H9 (cell line): ENCODE data around the gene HSD17B8. TPM values are rescaled to one million over a fixed set of nuclear protein-coding genes. Genes with fewer than 3 reads are reported as not detected.

Experiments
- DNase-seq: peaks from one replicate; pipeline ENCODE4 v3.0.0-alpha.2; 2017
- H2AFZ ChIP-seq: one replicate; pipeline ENCODE4 v1.6.1; 2013; ENCODE audit warnings: mild to moderate bottlenecking, low read length, control low read depth, moderate library complexity
- H2AK5ac ChIP-seq: 2 replicates; pipeline ENCODE4 v1.6.1; 2013; ENCODE audit warnings: low read length, control low read depth, mixed read lengths; ENCODE audit not compliant: insufficient read length
- H2BK120ac ChIP-seq: one replicate; pipeline ENCODE4 v1.6.1; 2013; ENCODE audit warnings: low read depth, mild to moderate bottlenecking, low read length, control low read depth, inconsistent platforms; ENCODE audit not compliant: poor library complexity, severe bottlenecking
- H2BK12ac ChIP-seq: 2 replicates; pipeline ENCODE4 v1.6.1; 2013; ENCODE audit warnings: low read length, control low read depth, mixed read lengths, low read depth; ENCODE audit not compliant: insufficient read length
- H2BK15ac ChIP-seq: 2 replicates; pipeline ENCODE4 v1.6.1; 2013; ENCODE audit warnings: low read depth, low read length, control low read depth
- H2BK20ac ChIP-seq: one replicate; pipeline ENCODE4 v1.6.1; 2013; ENCODE audit warnings: low read depth, mild to moderate bottlenecking, low read length, control low read depth, inconsistent platforms; ENCODE audit not compliant: poor library complexity, severe bottlenecking
- H2BK5ac ChIP-seq: 2 replicates; pipeline ENCODE4 v1.6.1; 2013; ENCODE audit warnings: low read length, control low read depth, mixed read lengths; ENCODE audit not compliant: insufficient read length
- H3K14ac ChIP-seq: 2 replicates; pipeline ENCODE4 v1.6.1; 2013; ENCODE audit warnings: low read length, control low read depth; ENCODE audit not compliant: insufficient read depth
- H3K18ac ChIP-seq: 2 replicates; pipeline ENCODE4 v1.6.1; 2013; ENCODE audit warnings: low read depth, mild to moderate bottlenecking, mixed read lengths, low read length, control low read depth; ENCODE audit not compliant: insufficient read length
- H3K23ac ChIP-seq: 2 replicates; pipeline ENCODE4 v1.6.1; 2013; ENCODE audit warnings: low read length, control low read depth, mixed read lengths, low read depth; ENCODE audit not compliant: insufficient read length
- H3K23me2 ChIP-seq: 2 replicates; pipeline ENCODE4 v1.6.1; 2013; ENCODE audit warnings: low read depth, mild to moderate bottlenecking, mixed read lengths, low read length, control low read depth; ENCODE audit not compliant: insufficient read length, poor library complexity, severe bottlenecking
- H3K27ac ChIP-seq: 2 replicates; pipeline ENCODE4 v1.5.1; 2013; ENCODE audit warnings: low read length, control low read depth, mixed read lengths, low read depth; ENCODE audit not compliant: insufficient read length
- H3K27me3 ChIP-seq: 2 replicates; pipeline ENCODE4 v1.6.1; 2013; ENCODE audit warnings: low read length, control low read depth, inconsistent platforms; ENCODE audit not compliant: insufficient read depth
- H3K4ac ChIP-seq: 2 replicates; pipeline ENCODE4 v1.6.1; 2013; ENCODE audit warnings: low read depth, mild to moderate bottlenecking, control low read depth, inconsistent platforms, low read length, moderate library complexity
- H3K4me1 ChIP-seq: 2 replicates; pipeline ENCODE4 v1.6.1; 2013; ENCODE audit warnings: low read length, control low read depth, inconsistent platforms; ENCODE audit not compliant: insufficient read depth
- H3K4me2 ChIP-seq: 2 replicates; pipeline ENCODE4 v1.6.1; 2013; ENCODE audit warnings: low read length, control low read depth, mixed read lengths; ENCODE audit not compliant: insufficient read length, insufficient read depth
- H3K56ac ChIP-seq: 2 replicates; pipeline ENCODE4 v1.6.1; 2013; ENCODE audit warnings: low read depth, mild to moderate bottlenecking, mixed read lengths, low read length, control low read depth; ENCODE audit not compliant: insufficient read length
- H3K79me1 ChIP-seq: 2 replicates; pipeline ENCODE4 v1.6.1; 2013; ENCODE audit warnings: low read depth, mild to moderate bottlenecking, moderate library complexity, low read length, control low read depth, inconsistent platforms; ENCODE audit not compliant: insufficient read depth, poor library complexity, severe bottlenecking
- H3K79me2 ChIP-seq: 2 replicates; pipeline ENCODE4 v1.6.1; 2013; ENCODE audit warnings: low read length, control low read depth, inconsistent platforms; ENCODE audit not compliant: insufficient read depth
- H3K9ac ChIP-seq: 2 replicates; pipeline ENCODE4 v1.6.1; 2013; ENCODE audit warnings: low read length, control low read depth, mixed read lengths; ENCODE audit not compliant: insufficient read length; ENCODE audit errors: extremely low read depth
- H3K9me3 ChIP-seq: one replicate; pipeline ENCODE4 v1.6.1; 2013; ENCODE audit warnings: low read depth, low read length, inconsistent platforms; ENCODE audit not compliant: control insufficient read depth
- H3T11ph ChIP-seq: one replicate; pipeline ENCODE4 v1.6.1; 2013; ENCODE audit warnings: mild to moderate bottlenecking, low read length, control low read depth, inconsistent platforms
- H4K20me1 ChIP-seq: one replicate; pipeline ENCODE4 v1.6.1; 2013; ENCODE audit not compliant: control insufficient read depth, insufficient read length, insufficient read depth
- H4K5ac ChIP-seq: 2 replicates; pipeline ENCODE4 v1.6.1; 2013; ENCODE audit warnings: low read depth, mild to moderate bottlenecking, mixed read lengths, low read length, control low read depth; ENCODE audit not compliant: insufficient read length
- H4K8ac ChIP-seq: replicated peaks from 2 replicates; pipeline ENCODE4 v1.6.1; 2013; ENCODE audit warnings: low read length, control low read depth, mixed read lengths, low read depth; ENCODE audit not compliant: insufficient read length
- H4K91ac ChIP-seq: 2 replicates; pipeline ENCODE4 v1.6.1; 2013; ENCODE audit warnings: low read depth, mild to moderate bottlenecking, moderate library complexity, mixed read lengths, low read length, control low read depth; ENCODE audit not compliant: insufficient read length
- H3K27ac Mint-ChIP-seq, 3 experiments: 2 replicates in 2 of 3; 3 replicates in 1 of 3; pipeline ENCODE4 v1.8.0; 2020 to 2021; ENCODE audit warnings: mixed read lengths in 3 of 3, mild to moderate bottlenecking in 1 of 3, moderate library complexity in 1 of 3
- H3K27me3 Mint-ChIP-seq: 2 replicates; pipeline ENCODE4 v1.8.0; 2021; ENCODE audit warnings: low read depth, mild to moderate bottlenecking, moderate library complexity, mixed read lengths
- H3K36me3 Mint-ChIP-seq, 3 experiments: 2 replicates in 2 of 3; 3 replicates in 1 of 3; pipeline ENCODE4 v1.8.0; 2020 to 2021; ENCODE audit warnings: low read depth in 3 of 3, mixed read lengths in 3 of 3; ENCODE audit not compliant: insufficient read depth in 1 of 3
- H3K4me1 Mint-ChIP-seq, 2 experiments: 2 replicates each; pipeline ENCODE4 v1.8.0; 2020; ENCODE audit warnings: mixed read lengths in 2 of 2
- H3K4me3 Mint-ChIP-seq, 2 experiments: 2 replicates in 1 of 2; 3 replicates in 1 of 2; pipeline ENCODE4 v1.8.0; 2020 to 2021; ENCODE audit warnings: mild to moderate bottlenecking in 2 of 2, mixed read lengths in 2 of 2, moderate library complexity in 1 of 2
- H3K9me3 Mint-ChIP-seq, 2 experiments: 2 replicates in 1 of 2; 3 replicates in 1 of 2; pipeline ENCODE4 v1.8.0; 2020; ENCODE audit warnings: mild to moderate bottlenecking in 2 of 2, mixed read lengths in 2 of 2, moderate library complexity in 1 of 2
- WGBS: extraction: QIAGEN DNeasy Blood & Tissue Kit; methylation state at CpG from one replicate; pipeline ENCODE4 v1.1.7; 2013; ENCODE audit warnings: missing lambda C conversion rate, low lambda C conversion rate, mixed read lengths; ENCODE audit not compliant: insufficient read length; ENCODE audit errors: extremely low coverage; 5-methylcytosine and 5-hydroxymethylcytosine counted together
- total RNA-seq: library from RNA; stranded (reverse); gene quantifications from 2 replicates; pipeline ENCODE4 v1.2.1, GENCODE V29; 2021
- TF ChIP-seq, protein P1 (sequence below): fragments of 200-600 bp; sonication (generic); conservative IDR thresholded peaks from 3 replicates; pipeline ENCODE4 v1.8.0; 2021; ENCODE audit warnings: antibody characterized with exemption, mild to moderate bottlenecking

HSD17B8 gene
- total RNA-seq, 1 experiment from 2014 or later: 7.1 TPM

DNA sequence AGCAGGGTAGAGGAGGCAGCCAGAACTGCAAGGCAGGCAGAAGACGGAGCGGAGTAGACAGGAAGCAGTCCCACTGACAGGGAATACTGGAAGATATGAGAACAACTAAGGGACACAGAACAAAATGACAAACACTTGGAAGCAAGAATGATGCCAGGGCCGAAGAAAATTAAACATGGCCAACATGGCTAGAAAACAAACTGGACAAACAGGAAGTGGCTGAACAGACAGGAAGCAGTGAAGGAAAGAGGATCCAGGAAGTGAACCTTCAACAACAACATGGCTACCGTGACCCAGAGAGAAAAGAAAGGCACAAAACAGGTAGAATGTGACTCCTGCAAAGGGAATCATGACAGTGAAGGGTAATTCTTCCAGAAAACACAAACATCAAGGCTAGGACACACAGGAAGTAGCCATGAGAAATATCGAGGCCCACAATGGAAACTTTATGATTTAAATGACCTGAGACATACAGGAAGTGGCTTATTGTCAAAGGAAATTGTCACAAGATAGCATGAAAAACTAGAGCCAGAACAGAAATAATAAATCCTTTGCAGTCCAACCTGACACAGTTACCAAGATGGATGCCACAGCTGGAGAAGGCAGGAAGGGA, 21.3 kb upstream of the HSD17B8 start:
- no peaks in the 10 kb centered on the region for H3K9me3 ChIP-seq
- no peak overlapping the region for H2BK15ac ChIP-seq
- no peak overlapping the region for H3K27ac Mint-ChIP-seq
- H3K27me3 Mint-ChIP-seq: peaks cover 44% of the 10 kb centered on the region
- no peak overlapping the region for H2BK12ac ChIP-seq
- TF ChIP-seq, protein P1, sequence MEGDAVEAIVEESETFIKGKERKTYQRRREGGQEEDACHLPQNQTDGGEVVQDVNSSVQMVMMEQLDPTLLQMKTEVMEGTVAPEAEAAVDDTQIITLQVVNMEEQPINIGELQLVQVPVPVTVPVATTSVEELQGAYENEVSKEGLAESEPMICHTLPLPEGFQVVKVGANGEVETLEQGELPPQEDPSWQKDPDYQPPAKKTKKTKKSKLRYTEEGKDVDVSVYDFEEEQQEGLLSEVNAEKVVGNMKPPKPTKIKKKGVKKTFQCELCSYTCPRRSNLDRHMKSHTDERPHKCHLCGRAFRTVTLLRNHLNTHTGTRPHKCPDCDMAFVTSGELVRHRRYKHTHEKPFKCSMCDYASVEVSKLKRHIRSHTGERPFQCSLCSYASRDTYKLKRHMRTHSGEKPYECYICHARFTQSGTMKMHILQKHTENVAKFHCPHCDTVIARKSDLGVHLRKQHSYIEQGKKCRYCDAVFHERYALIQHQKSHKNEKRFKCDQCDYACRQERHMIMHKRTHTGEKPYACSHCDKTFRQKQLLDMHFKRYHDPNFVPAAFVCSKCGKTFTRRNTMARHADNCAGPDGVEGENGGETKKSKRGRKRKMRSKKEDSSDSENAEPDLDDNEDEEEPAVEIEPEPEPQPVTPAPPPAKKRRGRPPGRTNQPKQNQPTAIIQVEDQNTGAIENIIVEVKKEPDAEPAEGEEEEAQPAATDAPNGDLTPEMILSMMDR: no peak
- peaks cover 0 to 2% (median 0%) of the 10 kb centered on the region in 3 experiments; a peak in 3 of 7 replicates for H3K36me3 Mint-ChIP-seq
- H3K4me2 ChIP-seq: no peak overlapping the region
- no peak for DNase-seq
- H3T11ph ChIP-seq: no peak overlapping the region
- H2BK20ac ChIP-seq: no peak overlapping the region
- no peak overlapping the region for H2BK5ac ChIP-seq
- H3K9ac ChIP-seq: no peak overlapping the region
- no peaks in the 10 kb centered on the region; the same call in 1 of the 2 replicates for H3K27me3 ChIP-seq
- no peak overlapping the region for H2BK120ac ChIP-seq
- no peak overlapping the region for H3K27ac ChIP-seq
- no peaks in the 10 kb centered on the region for H3K79me1 ChIP-seq
- H3K56ac ChIP-seq: no peak overlapping the region
- WGBS: no CpG with 5 or more reads among the region's 5 CpGs
- no peak overlapping the region for H4K8ac ChIP-seq
- no peaks in the 10 kb centered on the region; the same call in 1 of the 2 replicates for H3K4me1 ChIP-seq
- no peak overlapping the region; the same call in 1 of the 2 replicates for H3K14ac ChIP-seq
- H4K91ac ChIP-seq: no peak overlapping the region
- no peaks in the 10 kb centered on the region for H3K79me2 ChIP-seq
- no peaks in the 10 kb centered on the region for H4K20me1 ChIP-seq
- no peaks in the 10 kb centered on the region; a peak in 1 of 5 replicates for H3K9me3 Mint-ChIP-seq
- H2AFZ ChIP-seq: no peak overlapping the region
- peaks cover 3 to 12% of the 10 kb centered on the region in 2 experiments for H3K4me1 Mint-ChIP-seq
- H2AK5ac ChIP-seq: no peak overlapping the region
- no peak overlapping the region for H3K18ac ChIP-seq
- H3K4ac ChIP-seq: no peak overlapping the region
- H3K4me3 Mint-ChIP-seq: no peak overlapping the region
- no peaks in the 10 kb centered on the region for H3K23me2 ChIP-seq
- no peak overlapping the region for H3K23ac ChIP-seq
- no peak overlapping the region for H4K5ac ChIP-seq
